Uterus (tissue), 2 donors: ENCODE measurements around the gene RAP1GDS1.

Experiments used
- CTCF ChIP-seq, 4 experiments: fragments of 200-600 bp in 2 of 4; fragments of 450-650 bp in 2 of 4; sonication (generic) in 2 of 4; IDR thresholded peaks; one replicate each; pipeline ENCODE4 v1.5.1; 2016 to 2019; ENCODE audit warnings: antibody characterized with exemption in 4 of 4, mild to moderate bottlenecking in 2 of 4, moderate library complexity in 1 of 4
- POLR2A ChIP-seq, 2 donors: fragments of 450-650 bp; IDR thresholded peaks; one replicate each; pipeline ENCODE4 v1.6.1; 2016; ENCODE audit warnings: antibody characterized with exemption in 2 of 2, mild to moderate bottlenecking in 1 of 2, moderate library complexity in 1 of 2

- TF ChIP-seq POLR2A (IDR thresholded peaks at IDR 0.05) (no peak), CTCF (IDR thresholded peaks at IDR 0.05) (no peak)
Measured at GRCh38 chr4:98485816-98486345, 224.7 kb downstream of the RAP1GDS1 start.
